ENCODE results near the gene FNDC8.

DNA sequence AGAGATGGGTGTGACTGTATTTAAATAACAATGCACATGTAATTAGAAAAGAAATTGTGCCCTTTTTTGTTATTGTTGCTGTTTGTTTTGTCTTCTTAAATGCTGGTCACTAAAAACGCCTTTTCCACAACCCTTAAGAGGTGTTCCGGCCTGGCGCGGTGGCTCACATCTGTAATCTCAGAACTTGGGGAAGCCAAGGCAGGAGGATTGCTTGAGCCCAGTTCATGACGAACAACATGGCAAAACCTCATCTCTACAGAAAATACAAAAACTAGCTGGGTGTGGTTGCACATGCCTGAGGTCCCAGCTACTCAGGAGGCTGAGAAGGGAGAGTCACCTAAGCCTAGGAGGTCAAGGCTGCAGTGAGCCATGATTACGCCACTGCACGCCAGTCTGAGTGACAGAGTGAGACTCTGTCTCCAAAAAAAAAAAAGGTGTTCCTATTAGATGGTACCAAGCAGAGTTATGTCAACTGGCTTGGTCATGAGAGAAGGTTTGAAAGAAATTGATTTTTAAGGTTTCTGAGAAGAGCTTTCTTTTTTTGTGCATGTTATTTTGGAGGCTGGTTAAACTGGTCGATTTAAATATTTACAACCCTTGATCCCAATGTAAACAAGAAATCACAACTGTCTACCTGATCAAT lies 34.4 kb upstream of the FNDC8 start:
- no peak for TF ChIP-seq POLR2A (IDR thresholded peaks at IDR 0.05)
- TF ChIP-seq, protein P1, sequence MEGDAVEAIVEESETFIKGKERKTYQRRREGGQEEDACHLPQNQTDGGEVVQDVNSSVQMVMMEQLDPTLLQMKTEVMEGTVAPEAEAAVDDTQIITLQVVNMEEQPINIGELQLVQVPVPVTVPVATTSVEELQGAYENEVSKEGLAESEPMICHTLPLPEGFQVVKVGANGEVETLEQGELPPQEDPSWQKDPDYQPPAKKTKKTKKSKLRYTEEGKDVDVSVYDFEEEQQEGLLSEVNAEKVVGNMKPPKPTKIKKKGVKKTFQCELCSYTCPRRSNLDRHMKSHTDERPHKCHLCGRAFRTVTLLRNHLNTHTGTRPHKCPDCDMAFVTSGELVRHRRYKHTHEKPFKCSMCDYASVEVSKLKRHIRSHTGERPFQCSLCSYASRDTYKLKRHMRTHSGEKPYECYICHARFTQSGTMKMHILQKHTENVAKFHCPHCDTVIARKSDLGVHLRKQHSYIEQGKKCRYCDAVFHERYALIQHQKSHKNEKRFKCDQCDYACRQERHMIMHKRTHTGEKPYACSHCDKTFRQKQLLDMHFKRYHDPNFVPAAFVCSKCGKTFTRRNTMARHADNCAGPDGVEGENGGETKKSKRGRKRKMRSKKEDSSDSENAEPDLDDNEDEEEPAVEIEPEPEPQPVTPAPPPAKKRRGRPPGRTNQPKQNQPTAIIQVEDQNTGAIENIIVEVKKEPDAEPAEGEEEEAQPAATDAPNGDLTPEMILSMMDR (IDR thresholded peaks at IDR 0.05), result no peak

All from adrenal gland (tissue), 5 donors.